Common myeloid progenitor, CD34-positive (primary cell): ENCODE measurements around the gene MTMR1.

Experiments
- CTCF ChIA-PET: fragments of 350-600 bp; sonication (Branson Sonifier 250); formaldehyde crosslinking; loops from one replicate; lab custom pipeline; 2021; ENCODE audit warnings: antibody characterized with exemption; lab: Charles Lee
- POLR2A ChIA-PET: fragments of 350-600 bp; sonication (Branson Sonifier 250); formaldehyde crosslinking; loops from one replicate; lab custom pipeline; 2021; ENCODE audit warnings: antibody characterized with exemption; lab: Charles Lee
- DNase-seq, 3 donors: peaks; one replicate each; pipeline versions ENCODE4 v3.0.0 to v3.0.0-alpha.2; 2013
- H3K27ac ChIP-seq, 2 experiments: 1 replicate in 1 of 2; 2 replicates in 1 of 2; pipeline ENCODE4 v1.7.0; 2013; ENCODE audit warnings: inconsistent platforms in 2 of 2, low read length in 2 of 2, mild to moderate bottlenecking in 2 of 2, low read depth in 1 of 2, moderate library complexity in 1 of 2; ENCODE audit not compliant: severe bottlenecking in 2 of 2, insufficient read depth in 1 of 2, poor library complexity in 1 of 2
- H3K27me3 ChIP-seq, 5 experiments: replicated peaks in 2 of 5; 1 replicate in 3 of 5; 2 replicates in 2 of 5; pipeline versions ENCODE4 v1.6.1 to v1.7.0; 2013; ENCODE audit warnings: low read length in 4 of 5, mild to moderate bottlenecking in 2 of 5, moderate library complexity in 2 of 5, inconsistent platforms in 1 of 5; ENCODE audit not compliant: insufficient read depth in 5 of 5, control insufficient read depth in 4 of 5
- H3K36me3 ChIP-seq, 4 experiments: 1 replicate in 2 of 4; 2 replicates in 2 of 4; pipeline versions ENCODE4 v1.6.1 to v1.7.0; 2013; ENCODE audit warnings: low read length in 3 of 4, control low read depth in 1 of 4, mild to moderate bottlenecking in 1 of 4; ENCODE audit not compliant: control insufficient read depth in 4 of 4, insufficient read depth in 4 of 4
- H3K4me1 ChIP-seq, 4 experiments: 1 replicate in 3 of 4; 2 replicates in 1 of 4; pipeline versions ENCODE4 v1.6.1 to v1.7.1; 2013; ENCODE audit warnings: low read length in 3 of 4, mild to moderate bottlenecking in 3 of 4, control low read depth in 1 of 4, inconsistent platforms in 1 of 4, moderate library complexity in 1 of 4; ENCODE audit not compliant: control insufficient read depth in 4 of 4, insufficient read depth in 4 of 4; ENCODE audit errors: control extremely low read depth in 1 of 4
- H3K4me3 ChIP-seq, 7 experiments: 1 replicate in 4 of 7; 2 replicates in 3 of 7; pipeline versions ENCODE4 v1.5.1 to v1.7.0; 2013; ENCODE audit warnings: mild to moderate bottlenecking in 7 of 7, low read length in 6 of 7, moderate library complexity in 6 of 7, inconsistent platforms in 2 of 7, low read depth in 2 of 7, control low read depth in 1 of 7; ENCODE audit not compliant: insufficient read depth in 4 of 7, control insufficient read depth in 1 of 7; ENCODE audit errors: extremely low read depth in 1 of 7
- H3K9me3 ChIP-seq, 5 experiments: 1 replicate in 4 of 5; 2 replicates in 1 of 5; pipeline versions ENCODE4 v1.6.1 to v1.7.1; 2013; ENCODE audit warnings: low read length in 4 of 5, mild to moderate bottlenecking in 2 of 5, inconsistent platforms in 1 of 5, low read depth in 1 of 5, moderate library complexity in 1 of 5; ENCODE audit not compliant: control insufficient read depth in 4 of 5, insufficient read depth in 2 of 5; ENCODE audit errors: control extremely low read depth in 1 of 5
- WGBS: methylation state at CpG from one replicate; pipeline ENCODE4 v1.1.5; 2013; ENCODE audit not compliant: insufficient coverage; 5-methylcytosine and 5-hydroxymethylcytosine counted together

MTMR1 gene

GRCh38 chrX:150773634-150774033, 80.4 kb downstream of the MTMR1 start:
- ChIA-PET CTCF (interaction anchor here (0.7 to 8.0 kb wide), 3 partner anchors 10 to 309 kb away, joined by 3 to 71 read pairs (median 3); no protein-coding TSS in a partner anchor), POLR2A (no interaction called here)
- Histone ChIP-seq H3K9me3 (no peaks in the 10 kb centered on the region), H3K27ac (no peak overlapping the region), H3K36me3 (peaks cover 0 to 16% (median 3%) of the 10 kb centered on the region in 4 experiments), H3K4me1 (no peaks in the 10 kb centered on the region), H3K4me3 (no peak overlapping the region), H3K27me3 (no peaks in the 10 kb centered on the region)
- DNase-seq = no peak
- 74% methylated on average over 4 of the region's 4 CpGs for WGBS

GRCh38 chrX:150774798-150775568, 81.8 kb downstream of the MTMR1 start:
- 94% methylated on average over 11 of the region's 14 CpGs for WGBS
- Histone ChIP-seq H3K36me3 (peaks cover 0 to 16% (median 2%) of the 10 kb centered on the region in 4 experiments), H3K27me3 (no peaks in the 10 kb centered on the region), H3K4me1 (no peaks in the 10 kb centered on the region), H3K27ac (no peak overlapping the region), H3K4me3 (no peak overlapping the region), H3K9me3 (no peaks in the 10 kb centered on the region)
- POLR2A ChIA-PET = no interaction called here
- DNase-seq = no peak
- CTCF ChIA-PET = interaction anchor here (0.6 to 8.0 kb wide), 5 partner anchors 11 to 586 kb away, joined by 3 to 71 read pairs (median 3); no protein-coding TSS in a partner anchor

GRCh38 chrX:150775569-150776350, 82.6 kb downstream of the MTMR1 start:
- Histone ChIP-seq H3K9me3 (no peaks in the 10 kb centered on the region), H3K4me3 (no peak overlapping the region), H3K4me1 (no peaks in the 10 kb centered on the region), H3K27me3 (no peaks in the 10 kb centered on the region), H3K36me3 (peaks cover 0 to 13% (median 2%) of the 10 kb centered on the region in 4 experiments), H3K27ac (no peak overlapping the region)
- DNase-seq = no peak
- 94% methylated on average over 12 of the region's 18 CpGs for WGBS
- ChIA-PET CTCF (interaction anchor here (0.9 to 1.2 kb wide), 2 partner anchors 304 to 308 kb away, joined by 3 read pairs; no protein-coding TSS in a partner anchor), POLR2A (no interaction called here)

GRCh38 chrX:150777328-150777992, 84.3 kb downstream of the MTMR1 start:
- Histone ChIP-seq H3K36me3 (peaks cover 0 to 13% (median 2%) of the 10 kb centered on the region in 4 experiments), H3K9me3 (no peaks in the 10 kb centered on the region), H3K27me3 (no peaks in the 10 kb centered on the region), H3K27ac (no peak overlapping the region), H3K4me1 (no peaks in the 10 kb centered on the region), H3K4me3 (no peak overlapping the region)
- CTCF ChIA-PET = interaction anchor here (1.8 kb wide), 1 partner anchor 306 kb away, joined by 4 read pairs; no protein-coding TSS in a partner anchor
- POLR2A ChIA-PET = interaction anchor here (0.6 kb wide), 1 partner anchor 29 kb away, joined by 7 read pairs; no protein-coding TSS in a partner anchor
- 88% methylated on average over 16 of the region's 18 CpGs for WGBS
- no peak for DNase-seq

- DNase-seq = no peak
- whole genome bisulfite sequencing = no CpG with 5 or more reads among the region's 8 CpGs
- CTCF ChIA-PET = no interaction called here
Measured at GRCh38 chrX:150779385-150779784, 86.2 kb downstream of the MTMR1 start.

GRCh38 chrX:150781677-150782076, 88.5 kb downstream of the MTMR1 start:
- Histone ChIP-seq H3K27ac (no peak overlapping the region), H3K4me3 (no peak overlapping the region), H3K36me3 (no peaks in the 10 kb centered on the region), H3K27me3 (no peaks in the 10 kb centered on the region), H3K9me3 (no peaks in the 10 kb centered on the region), H3K4me1 (no peaks in the 10 kb centered on the region)
- WGBS = 92% methylated on average over 8 of the region's 10 CpGs
- DNase-seq = no peak
- ChIA-PET POLR2A (no interaction called here), CTCF (interaction anchor here (1.3 kb wide), 1 partner anchor 10 kb away, joined by 3 read pairs; no protein-coding TSS in a partner anchor)

More at GRCh38 chrX:150779385-150779784, 86.2 kb downstream of the MTMR1 start:
- Histone ChIP-seq H3K27me3 (no peaks in the 10 kb centered on the region), H3K4me1 (no peaks in the 10 kb centered on the region), H3K9me3 (no peaks in the 10 kb centered on the region), H3K36me3 (peaks cover 0 to 10% (median 2%) of the 10 kb centered on the region in 4 experiments), H3K4me3 (no peak overlapping the region), H3K27ac (no peak overlapping the region)
- POLR2A ChIA-PET = no interaction called here
